GM19239 (cell line): ENCODE measurements around the gene TTC23.

Experiments
- DNase-seq: peaks from one replicate; pipeline ENCODE4 v3.0.0; 2011; ENCODE audit warnings: low spot score; ENCODE audit not compliant: insufficient read length
- FAIRE-seq: peaks from 2 replicates; lab custom pipeline; 2011; peaks lifted over from hg19 to GRCh38; lab: Jason Lieb, UNC

Gene TTC23

DNA sequence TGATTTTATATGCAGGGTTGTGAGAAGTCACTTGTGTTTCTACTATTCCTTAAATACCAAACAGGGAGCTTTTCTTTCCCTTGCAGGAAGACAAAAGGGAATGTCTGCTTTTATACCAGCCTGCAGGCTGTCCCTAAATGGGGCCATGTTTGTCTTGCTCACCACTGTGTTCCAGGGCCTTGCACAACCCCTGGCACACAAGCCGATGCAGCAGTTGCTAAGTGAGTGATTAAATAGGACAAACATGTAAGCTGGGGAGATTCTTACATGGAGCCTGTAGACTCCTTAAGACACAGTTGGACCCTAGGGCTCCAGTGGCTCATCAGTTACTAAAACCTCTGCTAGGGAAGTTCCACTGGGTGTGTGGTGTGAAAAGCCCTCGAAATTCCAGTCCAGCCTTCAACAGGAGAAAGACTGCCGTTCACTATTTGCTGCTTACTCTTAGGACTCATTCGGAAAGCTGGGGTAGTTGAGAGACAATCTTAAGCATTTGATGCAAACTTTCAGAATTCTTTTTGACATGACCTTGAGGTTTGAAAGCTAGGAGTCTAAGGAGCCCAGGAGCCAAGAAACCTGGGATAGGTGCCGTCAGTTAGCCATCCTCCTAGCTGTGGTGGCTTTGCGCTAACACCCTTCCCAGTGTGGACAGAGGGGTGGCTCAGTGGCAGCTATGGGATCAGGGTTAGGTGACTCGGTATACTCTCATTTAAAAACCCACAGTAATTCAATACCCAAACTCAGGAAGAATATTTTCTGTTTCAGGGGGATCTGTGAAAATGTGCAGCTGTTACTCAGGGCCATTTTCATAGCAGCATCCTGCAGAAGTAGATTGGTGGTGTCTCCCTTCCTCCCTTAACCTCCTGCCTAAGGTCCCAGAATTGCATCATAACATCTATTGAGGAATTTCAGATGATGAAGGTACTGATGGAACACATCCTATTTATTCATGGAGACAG, 105.4 kb downstream of the TTC23 start:
- no peak for FAIRE-seq
- no peak for DNase-seq

DNA sequence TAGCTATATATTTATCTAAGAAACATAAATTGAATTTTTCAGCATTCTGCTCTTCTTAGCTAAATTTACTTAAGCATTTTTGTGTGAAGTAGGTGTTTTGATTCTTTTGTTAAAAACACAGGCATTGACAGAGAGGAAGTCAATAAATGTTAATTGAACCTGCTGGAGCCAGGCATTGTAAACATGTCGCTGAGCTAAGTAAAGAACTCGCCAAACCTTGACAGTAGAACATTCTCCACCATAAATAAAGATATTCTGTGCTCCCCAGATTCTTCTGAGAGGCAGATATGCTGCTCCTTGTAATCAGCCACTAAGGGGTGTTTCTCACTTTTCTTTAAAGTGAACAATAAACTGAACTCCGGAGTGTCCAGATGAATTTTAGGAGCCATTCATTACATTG, 106.1 kb downstream of the TTC23 start:
- FAIRE-seq, result no peak
- DNase-seq, result no peak

DNA sequence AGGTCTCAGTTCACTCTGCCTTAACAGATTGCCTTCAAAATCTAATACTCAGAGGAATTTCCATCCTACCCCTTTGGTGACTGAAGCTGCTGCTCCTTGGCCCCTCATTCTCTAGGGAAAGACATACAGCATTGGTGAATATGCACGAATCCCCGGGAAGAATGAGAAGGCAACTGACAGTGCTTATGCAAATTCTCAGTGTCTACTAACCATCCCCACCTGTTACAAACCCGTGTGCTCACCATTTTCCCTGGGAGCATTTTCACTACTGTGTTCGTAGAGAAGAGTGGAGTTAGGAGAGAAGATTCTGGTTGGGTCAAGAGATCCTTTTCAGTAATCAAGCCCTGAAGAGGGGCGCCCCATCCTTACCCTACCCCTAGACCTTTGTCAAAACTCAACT, 106.8 kb downstream of the TTC23 start:
- DNase-seq (no peak), FAIRE-seq (no peak)

DNA sequence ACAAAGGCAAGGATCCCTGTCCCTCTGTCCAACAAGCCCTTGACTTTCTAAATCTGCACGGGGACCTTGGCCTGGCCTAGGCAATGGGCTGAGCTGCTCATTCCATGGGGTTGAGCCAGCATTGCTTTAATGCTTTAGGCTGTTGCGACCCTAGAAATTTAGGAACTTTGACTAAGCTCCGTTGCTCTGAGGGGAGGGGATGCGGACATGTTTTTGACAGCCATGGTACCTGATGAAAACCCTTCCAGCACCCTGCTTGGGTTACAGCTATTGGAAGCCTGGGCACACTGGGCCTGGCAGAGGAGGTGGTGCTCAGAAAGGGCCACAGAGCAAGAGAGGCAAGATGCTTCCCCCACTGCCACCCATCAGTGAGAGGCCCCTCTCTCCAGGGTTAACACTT, 107.4 kb downstream of the TTC23 start:
- FAIRE-seq (no peak), DNase-seq (no peak)

DNA sequence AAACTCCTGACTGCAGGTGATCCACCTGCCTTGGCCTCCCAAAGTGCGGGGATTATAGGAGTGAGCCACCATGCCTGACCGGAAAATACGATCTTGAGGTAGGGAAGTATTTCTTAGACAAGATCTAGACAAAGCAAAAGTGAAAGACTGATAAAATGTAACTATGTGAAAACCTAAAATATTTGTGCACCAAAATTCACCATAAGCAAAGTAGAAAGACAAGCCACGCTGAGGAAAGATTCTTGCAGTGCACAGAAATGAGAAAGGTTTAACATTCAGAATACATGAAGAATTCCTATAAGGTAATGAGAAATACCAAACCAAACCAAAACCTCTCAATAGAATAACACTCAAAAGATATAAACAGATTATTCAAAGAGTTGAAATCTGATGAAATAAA, 108.8 kb downstream of the TTC23 start:
- no peak for DNase-seq
- FAIRE-seq, result no peak

DNA sequence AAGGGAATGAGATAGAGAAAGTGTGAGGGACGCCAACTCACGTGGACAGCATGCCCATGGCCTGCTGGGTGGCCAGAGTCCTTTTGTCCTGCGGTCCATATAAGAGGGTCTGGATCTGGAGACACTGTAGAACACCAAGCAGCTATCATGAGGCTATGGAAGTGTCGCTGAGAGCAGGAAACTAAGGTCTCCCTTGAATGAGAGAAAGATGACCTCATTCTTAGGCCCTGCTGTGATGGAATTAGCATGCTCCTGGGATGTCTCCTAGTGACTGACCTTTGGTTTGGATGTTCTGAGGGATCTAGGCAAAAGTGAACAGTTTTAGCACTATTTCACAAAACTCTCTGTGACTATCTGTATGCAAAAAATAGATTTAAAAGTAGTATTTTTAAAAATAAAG, 110.1 kb downstream of the TTC23 start:
- DNase-seq (no peak), FAIRE-seq (no peak)

DNA sequence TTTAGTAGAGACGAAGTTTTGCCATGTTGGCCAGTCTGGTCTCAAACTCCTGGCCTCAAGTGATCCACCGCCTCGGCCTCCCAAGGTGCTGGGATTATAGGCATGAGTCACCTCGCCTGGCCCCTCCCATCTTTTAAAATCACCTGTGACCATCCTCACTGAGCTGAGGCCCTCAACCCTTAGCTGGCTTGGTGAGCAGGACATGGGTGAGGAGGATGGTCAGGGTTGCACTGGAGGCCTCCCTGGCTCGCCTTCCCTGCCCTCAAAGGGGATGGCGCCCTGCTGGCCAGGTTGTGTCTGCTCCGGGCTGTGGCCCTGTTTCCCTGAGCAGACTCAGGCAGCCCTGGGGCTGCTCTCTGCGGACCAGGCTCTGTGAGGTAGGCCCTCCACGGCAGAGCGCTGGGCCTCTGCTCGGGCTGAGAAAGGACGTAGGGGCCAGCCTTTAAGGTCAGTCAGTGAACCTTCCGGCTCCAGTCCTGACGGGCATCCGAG, 110.8 kb downstream of the TTC23 start:
- FAIRE-seq (no peak), DNase-seq (no peak)

DNA sequence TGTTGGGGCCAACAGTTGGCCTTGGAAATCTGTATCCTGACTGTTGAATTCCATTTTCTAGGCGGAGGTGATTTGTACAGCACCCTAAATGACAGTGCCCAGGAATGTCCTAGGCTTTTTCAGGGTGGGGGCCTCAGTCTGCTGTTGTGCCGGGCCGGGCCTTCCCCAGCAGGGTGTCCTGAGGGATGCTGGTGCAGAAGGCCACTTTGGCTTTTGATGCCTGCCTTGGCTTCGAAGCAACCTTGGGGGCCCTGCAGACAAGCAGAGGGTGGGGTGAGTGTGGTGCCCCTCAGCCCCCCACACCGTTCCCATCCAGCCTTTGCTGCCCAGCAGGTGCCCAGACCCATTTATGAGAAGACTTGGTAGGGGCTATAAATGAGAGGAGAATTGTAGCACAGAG, 111.5 kb downstream of the TTC23 start:
- DNase-seq (no peak), FAIRE-seq (no peak)

DNA sequence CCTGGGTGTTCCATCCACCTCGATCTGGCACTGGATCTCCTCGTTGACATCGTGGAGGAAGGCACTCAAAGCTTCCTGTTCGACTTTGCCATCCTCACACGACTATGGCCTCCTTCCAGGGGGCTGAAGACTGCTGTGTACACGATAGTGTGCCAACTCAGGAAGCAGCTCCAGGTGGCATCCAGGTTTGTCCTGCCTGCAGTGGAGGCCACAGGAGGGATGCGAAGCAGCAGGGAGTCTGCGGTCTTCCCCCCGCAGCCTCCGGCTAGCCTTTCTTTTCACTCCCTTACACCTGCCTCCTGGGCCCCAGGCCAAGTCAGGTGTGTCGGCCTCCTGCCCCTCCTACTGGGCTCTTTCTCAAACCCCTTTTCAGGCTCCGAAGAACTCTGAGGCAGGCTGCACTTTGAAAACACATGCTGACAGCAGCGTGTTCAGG, 112.3 kb downstream of the TTC23 start:
- FAIRE-seq (no peak), DNase-seq (no peak)

DNA sequence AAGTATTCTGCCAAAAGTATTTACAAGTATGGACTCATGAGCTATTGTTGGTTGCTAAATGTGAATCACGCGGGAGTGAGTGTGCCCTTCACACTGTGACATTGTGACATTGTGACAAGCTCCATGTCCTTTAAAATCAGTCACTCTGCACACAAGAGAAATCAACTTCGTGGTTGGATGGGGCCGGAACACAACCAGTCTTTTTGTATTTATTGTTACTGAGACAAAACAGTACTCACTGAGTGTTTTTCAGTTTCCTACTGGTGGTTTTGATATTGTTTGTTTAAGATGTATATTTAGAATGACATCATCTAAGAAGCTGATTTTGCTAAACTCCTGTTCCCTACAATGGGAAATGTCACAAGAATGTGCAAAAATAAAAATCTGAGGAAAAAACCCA, 114.2 kb downstream of the TTC23 start:
- no peak for DNase-seq
- FAIRE-seq, result peak; percentile 45

DNA sequence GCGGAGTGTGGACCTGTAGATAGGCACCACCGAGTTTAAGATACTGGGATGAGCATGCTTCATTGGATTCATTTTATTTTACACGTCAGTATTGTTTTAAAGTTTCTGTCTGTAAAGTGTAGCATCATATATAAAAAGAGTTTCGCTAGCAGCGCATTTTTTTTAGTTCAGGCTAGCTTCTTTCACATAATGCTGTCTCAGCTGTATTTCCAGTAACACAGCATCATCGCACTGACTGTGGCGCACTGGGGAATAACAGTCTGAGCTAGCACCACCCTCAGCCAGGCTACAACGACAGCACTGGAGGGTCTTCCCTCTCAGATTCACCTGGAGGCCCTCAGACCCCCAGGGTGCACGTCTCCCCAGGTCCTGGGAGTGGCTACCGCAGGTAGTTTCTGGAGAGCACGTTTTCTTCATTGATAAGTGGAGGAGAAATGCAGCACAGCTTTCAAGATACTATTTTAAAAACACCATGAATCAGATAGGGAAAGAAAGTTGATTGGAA, 115.0 kb downstream of the TTC23 start:
- DNase-seq (no peak), FAIRE-seq (no peak)

DNA sequence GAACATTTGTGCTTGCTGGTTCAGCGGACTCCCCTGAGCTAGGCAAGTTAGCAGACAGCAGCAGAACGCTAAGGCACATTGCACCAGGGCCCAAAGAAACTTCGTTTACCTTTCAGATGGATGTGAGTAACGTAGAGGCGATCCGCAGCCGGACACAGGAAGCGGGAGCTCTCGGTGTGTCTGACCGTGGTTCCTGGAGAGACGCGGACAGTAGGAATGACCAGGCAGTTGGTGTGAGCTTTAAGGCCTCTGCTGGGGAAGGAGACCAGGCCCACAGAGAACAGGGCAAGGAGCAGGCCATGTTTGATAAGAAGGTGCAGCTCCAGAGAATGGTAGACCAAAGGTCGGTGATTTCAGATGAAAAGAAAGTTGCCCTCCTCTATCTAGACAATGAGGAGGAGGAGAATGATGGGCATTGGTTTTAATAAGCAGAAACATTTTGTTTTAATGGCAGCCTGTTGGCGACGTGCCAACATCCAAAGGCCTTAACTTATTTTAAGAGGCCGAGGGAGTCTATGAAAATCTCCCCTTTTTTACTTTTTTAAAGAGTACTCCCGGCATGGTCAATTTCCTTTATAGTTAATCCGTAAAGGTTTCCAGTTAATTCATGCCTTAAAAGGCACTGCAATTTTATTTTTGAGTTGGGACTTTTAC, 116.6 kb downstream of the TTC23 start:
- FAIRE-seq, result no peak
- DNase-seq, result no peak

DNA sequence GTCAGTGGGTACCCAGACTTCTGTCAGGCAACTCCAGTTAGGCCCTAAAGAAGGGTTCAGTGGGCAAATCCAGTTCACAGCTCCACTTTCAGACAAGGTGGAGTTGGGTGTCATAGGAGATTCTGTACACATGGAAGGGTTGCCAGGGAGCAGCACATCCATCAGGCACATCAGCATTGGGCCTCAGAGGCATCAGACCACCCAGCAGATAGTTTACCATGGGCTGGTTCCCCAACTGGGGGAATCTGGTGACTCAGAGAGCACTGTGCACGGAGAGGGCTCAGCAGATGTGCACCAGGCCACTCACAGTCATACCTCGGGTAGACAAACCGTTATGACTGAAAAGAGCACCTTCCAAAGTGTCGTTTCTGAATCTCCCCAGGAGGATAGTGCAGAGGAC, 117.3 kb downstream of the TTC23 start:
- no peak for FAIRE-seq
- DNase-seq, result no peak

DNA sequence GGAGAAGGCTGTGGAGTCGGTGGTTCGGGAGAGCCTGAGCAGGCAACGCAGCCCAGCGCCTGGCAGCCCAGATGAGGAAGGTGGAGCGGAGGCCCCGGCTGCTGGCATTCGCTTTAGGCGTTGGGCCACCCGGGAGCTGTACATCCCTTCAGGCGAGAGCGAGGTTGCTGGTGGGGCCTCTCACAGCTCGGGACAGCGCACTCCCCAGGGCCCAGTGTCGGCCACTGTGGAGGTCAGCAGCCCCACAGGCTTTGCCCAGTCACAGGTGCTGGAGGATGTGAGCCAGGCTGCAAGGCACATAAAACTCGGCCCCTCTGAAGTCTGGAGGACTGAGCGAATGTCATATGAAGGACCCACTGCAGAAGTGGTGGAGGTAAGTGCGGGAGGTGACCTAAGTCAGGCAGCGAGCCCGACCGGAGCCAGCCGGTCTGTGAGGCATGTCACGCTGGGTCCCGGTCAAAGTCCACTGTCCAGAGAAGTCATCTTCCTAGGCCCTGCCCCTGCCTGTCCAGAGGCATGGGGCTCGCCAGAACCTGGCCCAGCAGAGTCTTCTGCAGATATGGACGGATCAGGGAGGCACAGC, 117.8 kb downstream of the TTC23 start:
- DNase-seq (no peak), FAIRE-seq (no peak)

DNA sequence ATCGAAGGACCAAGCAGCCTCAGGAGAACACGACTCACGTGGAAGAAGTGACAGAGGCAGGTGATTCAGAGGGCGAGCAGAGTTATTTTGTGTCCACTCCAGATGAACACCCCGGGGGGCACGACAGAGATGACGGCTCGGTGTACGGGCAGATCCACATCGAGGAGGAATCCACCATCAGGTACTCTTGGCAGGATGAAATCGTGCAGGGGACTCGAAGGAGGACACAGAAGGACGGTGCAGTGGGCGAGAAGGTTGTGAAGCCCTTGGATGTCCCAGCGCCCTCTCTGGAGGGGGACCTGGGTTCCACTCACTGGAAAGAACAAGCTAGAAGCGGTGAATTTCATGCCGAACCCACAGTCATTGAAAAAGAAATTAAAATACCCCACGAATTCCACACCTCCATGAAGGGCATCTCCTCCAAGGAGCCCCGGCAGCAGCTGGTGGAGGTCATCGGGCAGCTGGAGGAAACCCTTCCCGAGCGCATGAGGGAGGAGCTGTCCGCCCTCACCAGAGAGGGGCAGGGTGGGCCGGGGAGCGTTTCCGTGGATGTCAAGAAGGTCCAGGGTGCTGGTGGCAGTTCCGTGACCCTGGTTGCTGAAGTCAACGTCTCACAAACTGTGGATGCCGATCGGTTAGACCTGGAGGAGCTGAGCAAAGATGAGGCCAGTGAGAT, 118.5 kb downstream of the TTC23 start:
- FAIRE-seq, result no peak

DNA sequence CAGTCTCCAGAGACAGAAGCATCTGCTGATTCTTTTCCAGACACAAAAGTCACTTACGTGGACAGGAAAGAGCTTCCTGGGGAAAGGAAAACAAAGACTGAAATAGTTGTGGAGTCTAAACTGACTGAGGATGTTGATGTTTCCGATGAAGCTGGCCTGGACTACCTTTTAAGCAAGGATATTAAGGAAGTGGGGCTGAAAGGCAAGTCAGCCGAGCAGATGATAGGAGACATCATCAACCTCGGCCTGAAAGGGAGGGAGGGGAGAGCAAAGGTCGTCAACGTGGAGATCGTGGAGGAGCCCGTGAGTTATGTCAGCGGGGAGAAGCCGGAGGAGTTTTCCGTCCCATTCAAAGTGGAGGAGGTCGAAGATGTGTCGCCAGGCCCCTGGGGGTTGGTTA, 119.1 kb downstream of the TTC23 start:
- FAIRE-seq (no peak), DNase-seq (no peak)

More for the DNA sequence above, 118.5 kb downstream of the TTC23 start:
- DNase-seq, result no peak

DNA sequence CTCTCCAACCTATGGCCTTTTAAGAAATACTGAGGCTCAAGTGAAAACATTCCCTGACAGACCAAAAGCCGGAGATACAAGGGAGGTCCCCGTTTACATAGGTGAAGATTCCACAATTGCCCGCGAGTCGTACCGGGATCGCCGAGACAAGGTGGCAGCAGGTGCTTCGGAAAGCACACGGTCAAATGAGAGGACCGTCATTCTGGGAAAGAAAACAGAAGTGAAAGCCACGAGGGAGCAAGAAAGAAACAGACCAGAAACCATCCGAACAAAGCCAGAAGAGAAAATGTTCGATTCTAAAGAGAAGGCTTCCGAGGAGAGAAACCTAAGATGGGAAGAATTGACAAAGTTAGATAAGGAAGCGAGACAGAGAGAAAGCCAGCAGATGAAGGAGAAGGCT, 119.7 kb downstream of the TTC23 start:
- DNase-seq (no peak), FAIRE-seq (no peak)

DNA sequence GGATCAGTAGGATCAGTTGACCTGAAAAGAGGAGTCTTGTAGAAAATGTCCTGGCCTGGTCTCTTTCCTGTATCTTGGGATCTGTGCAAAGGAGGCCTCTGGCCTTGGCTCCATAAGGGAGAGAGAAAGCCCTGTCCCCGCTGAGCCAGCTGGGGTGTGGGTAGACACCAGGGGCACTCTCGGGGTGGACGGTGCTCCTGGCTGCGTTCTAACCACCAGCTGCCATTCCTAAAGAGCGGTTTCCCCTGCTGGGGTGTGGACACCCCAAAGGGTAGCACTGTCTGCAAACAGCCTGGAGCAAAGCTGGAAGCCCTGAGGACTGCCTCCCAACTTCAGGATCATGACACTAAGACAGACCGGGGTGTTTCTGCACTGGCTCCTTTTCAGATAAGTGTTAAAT, 121.0 kb downstream of the TTC23 start:
- DNase-seq, result no peak
- FAIRE-seq, result no peak

DNA sequence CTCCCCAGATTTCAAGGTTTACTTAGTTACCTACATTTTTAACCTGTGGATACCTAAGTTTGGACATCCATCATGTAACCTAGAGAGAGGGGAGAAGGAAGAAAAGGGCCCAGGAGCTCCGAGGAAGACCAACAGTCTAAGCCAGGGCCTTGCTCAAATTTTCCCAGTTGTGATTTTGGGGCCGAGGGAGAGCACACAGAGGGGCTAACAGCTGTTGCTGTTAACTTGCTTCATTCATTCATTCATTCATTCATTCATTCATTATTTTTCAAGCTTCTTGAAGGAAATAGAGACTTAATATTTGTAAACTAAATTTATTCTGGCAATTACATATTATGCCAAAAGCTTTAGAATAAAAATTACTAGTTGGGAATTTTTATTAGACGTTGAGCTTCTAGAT, 121.6 kb downstream of the TTC23 start:
- no peak for FAIRE-seq
- DNase-seq, result no peak

DNA sequence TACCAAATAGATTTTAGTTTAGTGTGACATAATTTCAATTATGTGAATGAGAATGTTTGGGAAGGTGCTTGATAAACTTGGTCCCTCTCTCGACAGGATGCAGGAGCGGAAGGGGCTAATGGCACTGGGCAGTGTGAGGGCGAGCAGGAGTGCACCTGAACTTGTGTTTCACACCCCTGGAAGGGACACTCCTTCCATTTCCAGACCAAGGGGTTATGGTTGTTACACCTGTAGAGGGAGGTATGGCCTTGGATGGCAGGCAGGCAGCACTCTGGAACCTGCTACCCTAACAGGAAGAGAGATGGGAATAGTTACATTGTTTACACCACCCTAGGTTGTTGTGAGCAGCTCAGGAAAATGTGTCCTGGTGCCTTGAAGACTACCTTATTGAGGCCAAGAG, 122.5 kb downstream of the TTC23 start:
- no peak for FAIRE-seq
- no peak for DNase-seq
